ENCODE results near the gene CSNK1G3. TPM values are rescaled to one million over a fixed set of nuclear protein-coding genes. Genes with fewer than 3 reads are reported as not detected.

Gene CSNK1G3
- total RNA-seq, 4 donors from 2014 or later, result 17.4 to 82.6 (median 42.5) TPM

DNA sequence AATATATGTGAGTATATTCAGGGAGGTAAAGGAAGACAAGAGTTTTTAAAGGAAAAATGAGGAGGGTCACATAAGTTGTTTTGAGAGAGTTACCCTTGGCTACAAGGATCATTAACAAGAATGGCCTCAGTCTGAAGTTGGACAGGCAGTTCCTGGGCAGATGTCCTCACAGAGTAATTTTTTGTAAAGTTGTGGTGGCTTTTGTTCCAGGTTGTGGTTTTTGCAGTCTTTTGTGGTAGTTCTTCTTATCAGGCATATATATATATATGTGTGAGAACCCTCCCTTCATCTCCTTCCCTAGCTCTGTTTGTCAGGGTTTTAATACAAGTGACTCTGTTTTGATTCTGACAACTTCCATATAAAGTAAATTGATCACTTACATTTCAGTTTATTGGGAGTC, 60.0 kb downstream of the CSNK1G3 start:
- TF ChIP-seq POLR2A (IDR thresholded peaks at IDR 0.05), result no peak
- TF ChIP-seq, protein P1, sequence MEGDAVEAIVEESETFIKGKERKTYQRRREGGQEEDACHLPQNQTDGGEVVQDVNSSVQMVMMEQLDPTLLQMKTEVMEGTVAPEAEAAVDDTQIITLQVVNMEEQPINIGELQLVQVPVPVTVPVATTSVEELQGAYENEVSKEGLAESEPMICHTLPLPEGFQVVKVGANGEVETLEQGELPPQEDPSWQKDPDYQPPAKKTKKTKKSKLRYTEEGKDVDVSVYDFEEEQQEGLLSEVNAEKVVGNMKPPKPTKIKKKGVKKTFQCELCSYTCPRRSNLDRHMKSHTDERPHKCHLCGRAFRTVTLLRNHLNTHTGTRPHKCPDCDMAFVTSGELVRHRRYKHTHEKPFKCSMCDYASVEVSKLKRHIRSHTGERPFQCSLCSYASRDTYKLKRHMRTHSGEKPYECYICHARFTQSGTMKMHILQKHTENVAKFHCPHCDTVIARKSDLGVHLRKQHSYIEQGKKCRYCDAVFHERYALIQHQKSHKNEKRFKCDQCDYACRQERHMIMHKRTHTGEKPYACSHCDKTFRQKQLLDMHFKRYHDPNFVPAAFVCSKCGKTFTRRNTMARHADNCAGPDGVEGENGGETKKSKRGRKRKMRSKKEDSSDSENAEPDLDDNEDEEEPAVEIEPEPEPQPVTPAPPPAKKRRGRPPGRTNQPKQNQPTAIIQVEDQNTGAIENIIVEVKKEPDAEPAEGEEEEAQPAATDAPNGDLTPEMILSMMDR (IDR thresholded peaks at IDR 0.05), result no peak
- no peak for DNase-seq
- intact Hi-C loops (cut with DNase I), result no loop called here

GRCh38 chr5:123578390-123578789, 66.4 kb downstream of the CSNK1G3 start:
- DNase-seq, result no peak
- Histone ChIP-seq H3K27me3 (no peaks in the 10 kb centered on the region), H3K27ac (no peak overlapping the region), H3K4me1 (peaks cover 0 to 5% (median 0%) of the 10 kb centered on the region in 3 donors), H3K9me3 (no peaks in the 10 kb centered on the region), H3K4me3 (no peak overlapping the region), H3K36me3 (peaks cover 0 to 42% (median 0%) of the 10 kb centered on the region in 3 donors)
- no peak for TF ChIP-seq POLR2A (IDR thresholded peaks at IDR 0.05)
- intact Hi-C loops (cut with DNase I), result no loop called here

More for the DNA sequence above, 60.0 kb downstream of the CSNK1G3 start:
- Histone ChIP-seq H3K4me1 (no peaks in the 10 kb centered on the region), H3K27me3 (no peaks in the 10 kb centered on the region), H3K9me3 (no peaks in the 10 kb centered on the region), H3K36me3 (peaks cover 0 to 31% (median 0%) of the 10 kb centered on the region in 3 donors), H3K4me3 (no peak overlapping the region), H3K27ac (no peak overlapping the region)

DNA sequence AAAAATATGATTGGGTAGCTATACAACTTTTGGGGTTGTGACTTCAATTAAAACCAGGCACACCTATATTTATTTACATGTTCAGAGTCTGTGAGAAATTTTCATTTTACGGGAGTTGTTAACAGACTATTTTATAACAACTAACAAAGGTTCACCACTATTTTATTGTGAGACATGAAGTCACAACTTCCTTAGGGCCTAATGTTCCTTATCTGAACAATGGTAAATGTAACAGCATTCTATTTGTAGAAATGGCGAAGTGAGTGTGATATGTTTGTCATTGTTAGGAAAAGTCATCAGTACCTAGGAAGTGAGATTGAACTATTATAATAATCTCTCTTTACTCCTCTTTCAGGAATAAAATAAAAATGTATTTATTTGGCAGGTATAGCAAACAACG, 67.4 kb downstream of the CSNK1G3 start:
- peaks cover 0 to 33% (median 0%) of the 10 kb centered on the region in 3 donors for H3K36me3 ChIP-seq
- H3K4me3 ChIP-seq, result no peak overlapping the region
- peaks cover 0 to 5% (median 0%) of the 10 kb centered on the region in 3 donors for H3K4me1 ChIP-seq
- intact Hi-C loops (cut with DNase I), result no loop called here
- WGBS, 2 donors, result 82 to 91% methylated on average over 3 of the region's 3 CpGs
- no peak overlapping the region for H3K27ac ChIP-seq
- no peaks in the 10 kb centered on the region for H3K9me3 ChIP-seq
- TF ChIP-seq POLR2A (IDR thresholded peaks at IDR 0.05), result no peak
- TF ChIP-seq, protein P1 (IDR thresholded peaks at IDR 0.05), result no peak
- DNase-seq, result no peak
- H3K27me3 ChIP-seq, result no peaks in the 10 kb centered on the region

DNA sequence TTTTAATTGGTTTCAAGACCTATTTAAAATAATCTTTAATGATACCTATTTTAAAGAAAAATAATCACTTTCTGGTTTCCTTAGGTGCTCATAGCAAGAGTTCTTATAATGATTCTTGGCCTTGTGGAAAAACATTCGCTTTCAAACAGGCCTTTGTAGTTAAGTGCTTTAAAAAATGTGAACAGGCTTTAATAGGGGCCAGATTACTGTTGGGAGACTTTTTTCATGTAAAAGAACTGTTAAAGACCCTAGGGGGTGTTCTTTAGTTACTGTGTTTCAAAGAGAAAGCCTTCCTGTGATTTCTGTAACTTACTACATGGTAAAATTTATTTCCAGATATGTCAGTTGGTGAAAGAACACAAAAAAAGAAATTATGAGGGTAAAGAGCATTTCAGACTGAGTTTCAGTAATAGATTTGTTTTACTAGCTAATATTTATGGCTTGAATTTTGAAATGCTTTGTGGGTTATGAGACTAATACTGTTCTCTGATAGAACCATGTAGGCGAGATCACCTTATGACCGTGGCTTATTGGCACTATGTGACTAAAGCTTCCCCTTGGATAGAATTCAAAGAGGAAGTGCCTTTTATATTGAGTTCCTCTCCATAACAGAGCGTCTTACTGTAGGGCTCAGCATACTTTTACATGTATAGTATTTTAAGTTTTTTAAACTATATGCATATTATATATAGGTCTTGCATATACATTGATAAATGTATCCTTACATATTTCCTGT, 70.7 kb downstream of the CSNK1G3 start:
- H3K4me1 ChIP-seq, result peaks cover 0 to 5% (median 0%) of the 10 kb centered on the region in 3 donors
- DNase-seq, result no peak
- H3K27ac ChIP-seq, result peak overlapping the region in 1 of 4 donors; percentile 27
- no peak for TF ChIP-seq POLR2A (IDR thresholded peaks at IDR 0.05)
- TF ChIP-seq, protein P1 (IDR thresholded peaks at IDR 0.05), result no peak
- no peaks in the 10 kb centered on the region for H3K9me3 ChIP-seq
- peaks cover 0 to 4% (median 0%) of the 10 kb centered on the region in 3 donors for H3K36me3 ChIP-seq
- H3K4me3 ChIP-seq, result no peak overlapping the region
- H3K27me3 ChIP-seq, result no peaks in the 10 kb centered on the region
- 67 to 80% methylated on average over 4 of the region's 4 CpGs for WGBS, 2 donors
- intact Hi-C loops (cut with DNase I), result no loop called here

GRCh38 chr5:123585871-123586270, 73.9 kb downstream of the CSNK1G3 start:
- DNase-seq, result no peak
- TF ChIP-seq POLR2A (IDR thresholded peaks at IDR 0.05), result no peak
- TF ChIP-seq, protein P1 (IDR thresholded peaks at IDR 0.05), result no peak

More at GRCh38 chr5:123585871-123586270, 73.9 kb downstream of the CSNK1G3 start:
- H3K36me3 ChIP-seq, result peaks cover 0 to 13% (median 0%) of the 10 kb centered on the region in 3 donors
- peaks cover 0 to 5% (median 0%) of the 10 kb centered on the region in 3 donors for H3K4me1 ChIP-seq
- intact Hi-C loops (cut with DNase I), result no loop called here
- no peaks in the 10 kb centered on the region for H3K27me3 ChIP-seq
- no peak overlapping the region for H3K27ac ChIP-seq
- no peak overlapping the region for H3K4me3 ChIP-seq
- H3K9me3 ChIP-seq, result no peaks in the 10 kb centered on the region
- WGBS, 2 donors, result 45 to 78% methylated on average over 2 of the region's 2 CpGs
